Pancreas (tissue), 10 donors: ENCODE measurements around the gene ATP8B3. TPM values are rescaled to one million over a fixed set of nuclear protein-coding genes. Genes with fewer than 3 reads are reported as not detected.

Source experiments
- ATAC-seq, 4 donors: fragments of 200-7000 bp; cut with Tn5 transposase; one replicate each; pipeline versions ENCODE4 v1.8.0 to v1.9.1; 2020; ENCODE audit warnings: mild to moderate bottlenecking in 4 of 4, moderate library complexity in 4 of 4
- DNase-seq, 6 donors: peaks; one replicate each; pipeline ENCODE4 v3.0.0-alpha.2; 2020
- FAIRE-seq: peaks from 2 replicates; lab custom pipeline; 2012; peaks lifted over from hg19 to GRCh38; lab: Jason Lieb, UNC
- H3K27ac ChIP-seq, 4 donors: fragments of 200-600 bp; sonication (generic); 1 replicate in 3 of 4; 2 replicates in 1 of 4; pipeline versions ENCODE4 v1.5.0 to v1.8.0; 2020
- H3K27me3 ChIP-seq, 4 donors: fragments of 200-600 bp; one replicate each; pipeline ENCODE4 v1.8.0; 2021
- H3K36me3 ChIP-seq, 3 donors: fragments of 200-600 bp; sonication (generic) in 1 of 3; one replicate each; pipeline versions ENCODE4 v1.5.0 to v1.8.0; 2020 to 2021
- H3K4me1 ChIP-seq, 3 donors: fragments of 200-600 bp; one replicate each; pipeline ENCODE4 v1.8.0; 2021
- H3K4me3 ChIP-seq, 4 donors: fragments of 200-600 bp; sonication (generic) in 2 of 4; one replicate each; pipeline versions ENCODE4 v1.5.0 to v1.8.0; 2020 to 2021
- H3K9me3 ChIP-seq, 4 donors: fragments of 200-600 bp; one replicate each; pipeline ENCODE4 v1.8.0; 2021
- WGBS, 2 donors: extraction: QIAGEN DNeasy Blood & Tissue Kit; methylation state at CpG; one replicate each; pipeline ENCODE4 v1.1.7; 2013; 5-methylcytosine and 5-hydroxymethylcytosine counted together
- intact Hi-C, 3 donors: fragments of 100-400 bp; cut with DNase I; formaldehyde crosslinking; loops; one replicate each; pipeline versions ENCODE4 v1.11.1 to v1.14.2; 2022
- polyA plus RNA-seq, 2 donors: library from polyadenylated mRNA; stranded (reverse); fragments of 200-250 nt; gene quantifications; one replicate each; pipeline ENCODE4 v1.2.3, GENCODE V29; 2013
- total RNA-seq, 6 donors: library from RNA; stranded (reverse); fragmentation: NEBNext Ultra II Directional in 4 of 6; extraction: Animal tissue kit (Norgen Biotek cat#: 25700) in 4 of 6; gene quantifications; one replicate each; pipeline versions ENCODE4 v1.2.1 to v1.2.4, GENCODE V29; 2021 to 2023
- TF ChIP-seq, protein P1 (sequence below), 4 donors: fragments of 200-600 bp; sonication (generic) in 3 of 4; IDR thresholded peaks; one replicate each; pipeline versions ENCODE4 v1.5.0 to v1.8.0; 2021; ENCODE audit warnings: antibody characterized with exemption in 4 of 4
- donor health status: healthy with polysubstance abuse.
- donor health status: DM: no; HTN: no; CAD: no; lungs with moderate emphysema.
- donor health status: DM: no; HTN: no; CAD: no.
- donor health status: control.
- donor health status: control.
- donor health status: Bipolar disorder and iron deficiency.
- donor health status: DM: yes; HTN: yes; CAD: no.
- donor health status: DM: no; HTN: no; CAD: no.
- donor health status: DM: no; HTN: no; CAD: no.
- donor health status: DM: yes; HTN: yes; CAD: no.

ATP8B3 gene
- total and polyA plus RNA-seq, 8 donors, result 0.32 to 1.1 (median 0.54) TPM

GRCh38 chr19:1775951-1776605, 36.0 kb downstream of the ATP8B3 start:
- FAIRE-seq (no peak), ATAC-seq (no peak), DNase-seq (peak in 1 of 6 donors; percentile 55)
- Histone ChIP-seq H3K27me3 (peaks cover 0 to 24% (median 0%) of the 10 kb centered on the region in 4 donors), H3K4me1 (no peaks in the 10 kb centered on the region), H3K9me3 (peaks cover 0 to under 1% (median 0%) of the 10 kb centered on the region in 4 donors), H3K36me3 (no peaks in the 10 kb centered on the region), H3K27ac (no peak overlapping the region), H3K4me3 (no peak overlapping the region)
- WGBS, 2 donors, result 4% methylated on average over 46 to 50 of the region's 50 CpGs
- intact Hi-C loops, result no loop called here
- TF ChIP-seq, protein P1, sequence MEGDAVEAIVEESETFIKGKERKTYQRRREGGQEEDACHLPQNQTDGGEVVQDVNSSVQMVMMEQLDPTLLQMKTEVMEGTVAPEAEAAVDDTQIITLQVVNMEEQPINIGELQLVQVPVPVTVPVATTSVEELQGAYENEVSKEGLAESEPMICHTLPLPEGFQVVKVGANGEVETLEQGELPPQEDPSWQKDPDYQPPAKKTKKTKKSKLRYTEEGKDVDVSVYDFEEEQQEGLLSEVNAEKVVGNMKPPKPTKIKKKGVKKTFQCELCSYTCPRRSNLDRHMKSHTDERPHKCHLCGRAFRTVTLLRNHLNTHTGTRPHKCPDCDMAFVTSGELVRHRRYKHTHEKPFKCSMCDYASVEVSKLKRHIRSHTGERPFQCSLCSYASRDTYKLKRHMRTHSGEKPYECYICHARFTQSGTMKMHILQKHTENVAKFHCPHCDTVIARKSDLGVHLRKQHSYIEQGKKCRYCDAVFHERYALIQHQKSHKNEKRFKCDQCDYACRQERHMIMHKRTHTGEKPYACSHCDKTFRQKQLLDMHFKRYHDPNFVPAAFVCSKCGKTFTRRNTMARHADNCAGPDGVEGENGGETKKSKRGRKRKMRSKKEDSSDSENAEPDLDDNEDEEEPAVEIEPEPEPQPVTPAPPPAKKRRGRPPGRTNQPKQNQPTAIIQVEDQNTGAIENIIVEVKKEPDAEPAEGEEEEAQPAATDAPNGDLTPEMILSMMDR (IDR thresholded peaks at IDR 0.05), result no peak

DNA sequence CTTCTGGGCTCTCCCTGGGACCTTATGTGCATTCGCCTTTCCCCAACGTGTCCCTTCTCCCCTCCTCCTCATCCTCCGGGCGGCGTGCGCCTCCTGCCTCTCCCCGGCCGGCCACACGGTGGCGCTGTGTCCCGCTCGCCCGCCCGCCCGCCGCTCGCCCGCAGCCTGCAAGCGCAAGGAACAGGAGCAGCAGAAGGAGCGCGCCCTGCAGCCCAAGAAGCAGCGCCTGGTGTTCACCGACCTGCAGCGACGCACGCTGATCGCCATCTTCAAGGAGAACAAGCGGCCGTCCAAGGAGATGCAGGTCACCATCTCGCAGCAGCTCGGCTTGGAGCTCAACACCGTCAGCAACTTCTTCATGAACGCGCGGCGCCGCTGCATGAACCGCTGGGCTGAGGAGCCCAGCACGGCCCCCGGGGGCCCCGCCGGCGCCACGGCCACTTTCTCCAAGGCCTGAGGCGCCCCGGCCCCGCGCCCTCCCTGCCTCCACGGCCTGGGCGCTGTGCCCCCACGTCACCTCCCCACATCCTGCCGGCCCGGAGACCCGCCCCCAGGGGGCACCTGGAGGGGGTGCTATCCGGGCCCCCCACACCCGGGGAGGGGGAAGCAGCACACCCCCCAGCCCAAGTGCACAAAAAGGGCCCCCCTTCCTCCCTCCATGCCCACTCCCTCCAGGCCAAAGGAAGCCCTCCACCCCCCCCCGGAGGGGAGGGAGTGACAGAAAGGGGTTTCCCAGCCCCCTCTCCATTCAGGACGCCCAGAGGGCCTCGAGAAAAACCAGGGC, 36.9 kb downstream of the ATP8B3 start:
- 9 to 12% methylated on average over 39 to 59 of the region's 59 CpGs for WGBS, 2 donors
- H3K36me3 ChIP-seq, result no peaks in the 10 kb centered on the region
- DNase-seq, result peak in 1 of 6 donors; percentile 50
- H3K9me3 ChIP-seq, result peaks cover 0 to 3% (median 0%) of the 10 kb centered on the region in 4 donors
- no peaks in the 10 kb centered on the region for H3K4me1 ChIP-seq
- no peak overlapping the region for H3K27ac ChIP-seq
- TF ChIP-seq, protein P1 (IDR thresholded peaks at IDR 0.05), result peak in 1 of 4 donors; percentile 11
- H3K4me3 ChIP-seq, result no peak overlapping the region
- FAIRE-seq, result no peak
- intact Hi-C loops, result no loop called here
- peak in 1 of 4 donors; percentile 48 for ATAC-seq
- peaks cover 0 to 30% (median 0%) of the 10 kb centered on the region in 4 donors for H3K27me3 ChIP-seq

DNA sequence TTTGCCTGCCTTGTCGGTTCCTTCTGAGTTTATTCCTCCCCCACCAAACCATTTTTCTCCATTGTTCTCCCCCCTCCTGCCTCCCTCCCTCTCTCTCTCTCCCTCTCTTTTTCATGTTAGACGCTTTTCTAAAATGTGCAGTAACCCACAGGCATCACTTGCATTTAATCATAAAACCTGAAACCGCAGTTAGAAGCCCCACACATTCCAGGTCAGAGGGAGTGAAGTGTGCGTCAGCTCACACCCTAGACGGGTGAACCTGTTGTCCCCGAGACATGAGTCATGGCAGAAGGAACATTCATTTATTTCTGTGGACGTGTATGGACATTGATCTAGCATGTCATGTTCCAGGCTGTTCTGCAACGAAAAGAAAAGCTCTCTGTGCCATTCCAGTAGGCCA, 38.9 kb downstream of the ATP8B3 start:
- Histone ChIP-seq H3K36me3 (no peaks in the 10 kb centered on the region), H3K27me3 (peaks cover 0 to 27% (median 0%) of the 10 kb centered on the region in 4 donors), H3K27ac (no peak overlapping the region), H3K4me3 (no peak overlapping the region), H3K9me3 (peaks cover 0 to 3% (median 0%) of the 10 kb centered on the region in 4 donors), H3K4me1 (no peaks in the 10 kb centered on the region)
- WGBS, 2 donors, result 33 to 36% methylated on average over 8 of the region's 8 CpGs
- FAIRE-seq (no peak), ATAC-seq (no peak), DNase-seq (no peak)
- TF ChIP-seq, protein P1 (IDR thresholded peaks at IDR 0.05), result no peak
- intact Hi-C loops, result no loop called here

GRCh38 chr19:1770866-1771576, 41.1 kb downstream of the ATP8B3 start:
- intact Hi-C loops, result no loop called here
- H3K4me1 ChIP-seq, result no peaks in the 10 kb centered on the region
- no peak overlapping the region for H3K27ac ChIP-seq
- TF ChIP-seq, protein P1 (IDR thresholded peaks at IDR 0.05), result no peak
- DNase-seq (peak in 1 of 6 donors; percentile 1), ATAC-seq (no peak), FAIRE-seq (no peak)
- 66 to 76% methylated on average over 4 of the region's 4 CpGs for WGBS, 2 donors
- H3K36me3 ChIP-seq, result no peaks in the 10 kb centered on the region
- H3K27me3 ChIP-seq, result peaks cover 0 to 30% (median 0%) of the 10 kb centered on the region in 4 donors
- H3K4me3 ChIP-seq, result no peak overlapping the region
- peaks cover 0 to 3% (median 0%) of the 10 kb centered on the region in 4 donors for H3K9me3 ChIP-seq
